SJCRH30 (cell line): Measurements from ENCODE around the gene FAIM2. TPM values are rescaled to one million over a fixed set of nuclear protein-coding genes. Genes with fewer than 3 reads are reported as not detected.
A peak's percentile ranks its signal among the peaks of the same experiment; 100 is the strongest.

Experiments
- DNase-seq, 2 experiments: peaks; one replicate each; pipeline ENCODE4 v3.0.0-alpha.2; 2015 to 2020
- H3K27ac ChIP-seq: fragments of 250-450 bp; sonication (Bioruptor Pico); 2 replicates; pipeline ENCODE4 v1.5.1; 2020; ENCODE audit warnings: mild to moderate bottlenecking, moderate library complexity
- H3K27me3 ChIP-seq: fragments of 250-450 bp; sonication (Bioruptor Pico); 2 replicates; pipeline ENCODE4 v1.5.1; 2020; ENCODE audit warnings: mild to moderate bottlenecking, moderate library complexity
- H3K36me3 ChIP-seq: fragments of 250-450 bp; sonication (Bioruptor Pico); 2 replicates; pipeline ENCODE4 v1.5.1; 2020; ENCODE audit warnings: mild to moderate bottlenecking, moderate library complexity
- H3K4me1 ChIP-seq: fragments of 250-450 bp; sonication (Bioruptor Pico); 2 replicates; pipeline ENCODE4 v1.5.1; 2020; ENCODE audit warnings: mild to moderate bottlenecking, moderate library complexity
- H3K4me3 ChIP-seq: fragments of 250-450 bp; sonication (Bioruptor Pico); 2 replicates; pipeline ENCODE4 v1.5.1; 2020; ENCODE audit warnings: mild to moderate bottlenecking, moderate library complexity
- H3K9me3 ChIP-seq: fragments of 250-450 bp; sonication (Bioruptor Pico); replicated peaks from 2 replicates; pipeline ENCODE4 v1.5.1; 2020; ENCODE audit warnings: mild to moderate bottlenecking, moderate library complexity
- total RNA-seq: library from RNA; depleted of rRNA; stranded (reverse); fragments of >200 nt; shearing (Covaris generic); gene quantifications from 2 replicates; pipeline ENCODE4 v1.2.3, GENCODE V29; 2014

FAIM2 gene
- total RNA-seq, 1 experiment from 2014 or later = 0.67 TPM

DNA sequence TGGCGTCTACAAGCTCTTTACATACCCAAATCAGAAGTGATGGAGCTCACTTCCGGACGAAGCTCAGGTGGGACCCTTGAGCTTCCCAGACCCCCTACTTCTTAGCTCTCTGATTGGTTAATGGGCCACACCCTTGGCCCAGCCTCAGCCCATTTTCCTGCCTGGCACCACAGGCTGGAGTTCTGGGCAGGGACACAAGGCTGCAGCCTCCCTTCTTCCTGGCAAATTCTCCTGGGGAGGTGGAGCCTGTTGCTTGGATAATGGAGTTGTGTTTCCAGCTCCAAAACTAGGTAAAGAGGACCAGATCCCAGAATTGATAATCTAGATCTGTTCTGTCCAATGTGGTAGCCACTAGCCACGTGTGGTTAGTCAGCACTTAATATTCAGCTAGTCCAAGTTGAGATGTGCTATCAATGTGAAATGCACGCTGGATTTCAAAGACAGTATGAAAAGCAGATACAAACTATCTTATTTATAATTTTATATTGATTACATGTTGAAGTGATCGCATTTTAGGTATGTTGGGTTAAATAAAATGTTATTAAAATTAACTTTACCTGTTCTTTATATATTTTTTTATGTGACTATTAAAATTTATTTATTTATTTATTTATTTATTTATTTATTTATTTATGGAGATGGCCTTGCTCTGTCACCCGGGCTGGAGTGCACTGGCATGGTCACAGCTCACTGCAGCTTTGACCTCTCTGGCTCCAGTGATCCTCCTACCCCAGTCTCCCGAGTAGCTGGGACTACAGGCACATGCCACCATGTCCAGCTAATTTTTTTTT is 12.6 kb upstream of the FAIM2 start:
- no peaks in the 10 kb centered on the region for H3K9me3 ChIP-seq
- no peak overlapping the region for H3K27ac ChIP-seq
- peaks cover 14% of the 10 kb centered on the region; the same call in 1 of the 2 replicates for H3K27me3 ChIP-seq
- H3K36me3 ChIP-seq = no peaks in the 10 kb centered on the region
- H3K4me3 ChIP-seq = no peak overlapping the region
- no peak for DNase-seq
- peaks cover 17% of the 10 kb centered on the region for H3K4me1 ChIP-seq

DNA sequence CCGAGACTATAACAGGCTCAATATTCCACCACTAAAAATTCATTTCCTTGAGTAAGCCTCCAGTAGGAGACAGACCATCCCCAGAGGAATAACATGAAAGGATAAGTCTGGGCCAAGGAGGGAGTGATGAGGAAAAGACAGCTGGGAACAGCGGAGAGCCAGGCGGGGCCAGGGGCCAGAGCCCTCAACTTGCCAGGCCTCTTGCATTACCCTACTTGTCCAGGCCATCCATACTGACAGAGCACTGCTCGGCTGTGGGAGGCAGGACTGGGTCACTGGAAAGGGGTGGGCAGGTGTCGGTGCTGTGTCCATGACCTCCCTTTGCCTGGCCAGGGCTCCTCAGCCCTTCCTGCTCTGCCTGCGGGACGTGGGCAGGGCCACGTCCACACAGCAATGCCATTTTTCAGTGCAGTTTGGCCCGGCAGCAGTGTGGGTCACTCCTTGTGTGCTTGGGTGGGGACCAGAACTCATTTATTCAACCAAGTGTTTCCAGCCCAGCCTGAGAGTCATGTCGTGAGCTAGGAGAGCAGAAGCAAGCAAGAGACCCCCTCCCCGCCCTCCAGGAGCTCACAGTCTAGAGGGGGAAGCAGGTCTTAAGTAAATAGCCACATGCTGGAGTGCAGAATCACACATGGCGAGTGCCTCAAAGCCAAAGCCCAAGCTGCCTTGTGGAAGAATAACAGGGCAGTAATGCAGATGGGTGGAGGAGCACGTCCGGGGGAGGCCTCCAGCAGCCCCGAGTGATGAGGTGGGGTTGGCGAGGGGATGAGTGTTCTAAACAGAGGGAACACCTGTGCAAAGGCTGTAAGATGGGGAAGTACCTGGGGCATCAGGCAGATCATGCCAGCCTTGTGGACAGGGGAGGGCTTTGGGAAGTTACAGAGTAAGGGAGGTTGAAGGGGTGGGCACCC is 8.9 kb upstream of the FAIM2 start:
- Histone ChIP-seq H3K27ac (no peak overlapping the region), H3K4me1 (peaks cover 28% of the 10 kb centered on the region), H3K9me3 (no peaks in the 10 kb centered on the region), H3K4me3 (no peak overlapping the region), H3K36me3 (no peaks in the 10 kb centered on the region), H3K27me3 (no peaks in the 10 kb centered on the region)
- peak in 1 of 2 experiments; percentile 36 for DNase-seq

DNA sequence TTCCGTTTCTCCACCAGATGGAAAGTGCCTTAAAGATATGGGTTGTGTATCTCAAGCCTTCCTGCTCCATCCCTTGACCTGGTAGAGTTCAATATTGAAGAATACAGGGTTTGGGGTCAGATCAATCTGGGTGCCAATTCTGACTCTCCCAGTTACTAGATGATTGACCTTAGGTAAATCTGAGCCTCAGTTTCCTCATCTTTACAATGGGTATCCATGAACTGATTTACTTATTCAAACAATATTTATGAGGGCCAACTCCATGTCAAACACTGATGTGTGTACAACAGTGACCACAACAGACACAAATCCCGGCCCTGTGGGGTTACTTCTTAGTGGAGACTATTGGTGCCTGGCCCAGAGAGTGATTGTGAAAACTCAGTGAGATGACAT is 7.5 kb upstream of the FAIM2 start:
- Histone ChIP-seq H3K9me3 (no peaks in the 10 kb centered on the region), H3K4me3 (no peak overlapping the region), H3K36me3 (no peaks in the 10 kb centered on the region), H3K4me1 (peaks cover 22% of the 10 kb centered on the region), H3K27me3 (no peaks in the 10 kb centered on the region), H3K27ac (no peak overlapping the region)
- DNase-seq = no peak

DNA sequence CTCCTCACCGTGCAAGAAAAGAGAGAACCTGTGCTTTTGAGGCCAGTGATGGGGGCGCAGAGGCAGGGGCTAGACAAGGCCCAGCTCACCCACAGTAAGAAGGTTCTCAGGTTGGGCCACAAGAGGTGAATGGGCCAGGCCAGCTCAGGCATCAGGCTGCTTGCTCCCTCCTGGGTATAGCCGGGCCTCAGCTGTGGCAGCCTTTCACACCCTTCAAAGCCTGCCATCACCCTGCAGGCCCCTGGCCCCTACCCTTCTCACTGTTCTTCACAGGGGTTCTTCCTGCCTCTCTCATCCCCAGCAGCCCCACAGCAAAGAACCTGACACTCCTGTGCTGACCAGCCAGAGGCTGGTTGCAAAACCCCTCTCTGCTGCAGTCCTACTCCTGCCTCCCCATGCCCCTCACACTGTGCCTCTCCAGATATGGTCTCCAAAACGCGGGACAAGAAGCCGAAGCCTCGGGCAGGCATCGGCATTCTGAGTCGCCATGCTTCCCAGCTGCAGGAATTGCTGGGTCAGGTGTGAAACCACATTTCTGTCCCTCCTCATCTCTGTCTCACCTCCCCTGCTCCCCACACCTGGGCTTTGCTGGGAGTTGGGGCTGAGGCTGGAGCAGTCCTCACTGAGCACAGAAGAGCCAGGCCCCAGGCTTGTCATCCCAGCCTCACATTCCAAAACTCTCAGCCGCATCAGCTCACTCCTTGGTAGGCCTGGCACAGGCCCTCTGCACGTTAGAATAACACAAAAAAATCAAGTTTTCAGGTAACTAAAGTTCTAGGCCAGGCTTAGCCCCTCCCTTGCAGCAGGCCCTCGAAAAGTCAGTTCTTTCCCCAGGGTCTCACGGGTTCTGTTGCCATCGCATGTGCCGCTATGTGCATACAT is 6.9 kb upstream of the FAIM2 start:
- Histone ChIP-seq H3K9me3 (no peaks in the 10 kb centered on the region), H3K4me3 (no peak overlapping the region), H3K36me3 (no peaks in the 10 kb centered on the region), H3K27ac (no peak overlapping the region), H3K4me1 (peaks cover 22% of the 10 kb centered on the region), H3K27me3 (no peaks in the 10 kb centered on the region)
- no peak for DNase-seq

DNA sequence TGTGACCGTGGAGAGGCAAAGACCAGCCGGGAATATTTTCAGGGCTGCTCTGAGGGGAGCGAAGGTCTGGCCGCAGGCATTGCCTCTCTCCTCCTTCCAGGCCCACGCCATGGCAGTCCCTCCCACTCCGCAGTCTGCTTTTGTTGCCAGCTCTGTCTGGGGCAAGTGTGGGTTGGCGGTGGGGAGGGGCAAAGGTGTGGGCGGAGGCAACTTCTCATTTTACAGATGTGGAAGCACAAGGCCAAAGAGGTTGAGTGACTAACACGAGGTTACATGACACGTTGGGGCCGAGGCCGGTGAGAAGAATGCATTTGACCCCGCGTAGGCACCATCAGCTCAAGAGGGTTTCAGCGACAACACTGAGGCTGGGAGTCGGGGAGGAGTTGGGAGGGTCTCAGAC is 6.1 kb upstream of the FAIM2 start:
- H3K36me3 ChIP-seq = no peaks in the 10 kb centered on the region
- peaks cover 22% of the 10 kb centered on the region for H3K4me1 ChIP-seq
- H3K27ac ChIP-seq = no peak overlapping the region
- no peaks in the 10 kb centered on the region for H3K9me3 ChIP-seq
- no peak overlapping the region for H3K4me3 ChIP-seq
- peak; percentile 71 to 76 for DNase-seq
- no peaks in the 10 kb centered on the region for H3K27me3 ChIP-seq

DNA sequence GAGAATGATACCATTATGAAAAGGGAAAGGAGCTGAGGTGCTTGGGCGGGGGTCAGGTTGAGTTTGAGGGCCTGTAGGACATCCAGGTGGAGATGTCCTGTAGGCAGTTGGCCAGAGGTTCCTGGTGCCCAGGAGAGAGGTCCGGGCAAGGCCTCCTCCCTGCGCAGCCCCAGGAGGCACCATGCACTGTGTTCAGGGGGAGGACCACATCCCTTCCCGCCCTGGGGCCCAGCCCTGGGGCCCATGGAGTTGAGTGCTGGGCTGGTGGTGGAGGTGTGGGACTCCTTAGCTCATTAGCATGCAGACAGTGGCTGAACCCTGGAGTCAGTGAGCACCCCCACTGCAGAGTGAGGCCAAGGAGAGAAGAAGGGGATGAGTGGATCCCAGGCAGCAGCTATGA is 5.7 kb upstream of the FAIM2 start:
- no peaks in the 10 kb centered on the region for H3K36me3 ChIP-seq
- peaks cover 23% of the 10 kb centered on the region for H3K4me1 ChIP-seq

DNA sequence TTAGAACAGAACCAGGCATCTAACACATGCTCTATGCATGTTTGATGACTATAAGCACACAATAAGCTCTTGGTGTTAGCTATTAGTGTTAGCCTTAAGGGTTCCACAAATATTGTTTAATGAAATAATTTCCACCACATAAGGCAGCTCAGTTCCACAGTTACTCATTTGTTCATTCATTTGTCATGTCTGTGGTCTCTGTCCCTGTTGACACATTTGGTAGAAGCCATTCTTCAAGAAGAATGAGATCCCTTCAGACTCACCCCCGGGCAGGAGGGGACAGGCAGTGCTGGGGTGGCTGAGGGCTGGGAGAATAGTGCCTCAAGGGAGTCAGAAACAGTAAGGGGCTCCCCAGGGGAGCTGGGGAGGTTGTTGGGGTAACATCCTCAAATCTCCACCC is 3.7 kb upstream of the FAIM2 start:
- peaks cover 16% of the 10 kb centered on the region for H3K4me1 ChIP-seq

More for the DNA sequence above, 5.7 kb upstream of the FAIM2 start:
- no peak overlapping the region for H3K4me3 ChIP-seq
- DNase-seq = no peak
- no peak overlapping the region for H3K27ac ChIP-seq
- H3K27me3 ChIP-seq = no peaks in the 10 kb centered on the region
- no peaks in the 10 kb centered on the region for H3K9me3 ChIP-seq

DNA sequence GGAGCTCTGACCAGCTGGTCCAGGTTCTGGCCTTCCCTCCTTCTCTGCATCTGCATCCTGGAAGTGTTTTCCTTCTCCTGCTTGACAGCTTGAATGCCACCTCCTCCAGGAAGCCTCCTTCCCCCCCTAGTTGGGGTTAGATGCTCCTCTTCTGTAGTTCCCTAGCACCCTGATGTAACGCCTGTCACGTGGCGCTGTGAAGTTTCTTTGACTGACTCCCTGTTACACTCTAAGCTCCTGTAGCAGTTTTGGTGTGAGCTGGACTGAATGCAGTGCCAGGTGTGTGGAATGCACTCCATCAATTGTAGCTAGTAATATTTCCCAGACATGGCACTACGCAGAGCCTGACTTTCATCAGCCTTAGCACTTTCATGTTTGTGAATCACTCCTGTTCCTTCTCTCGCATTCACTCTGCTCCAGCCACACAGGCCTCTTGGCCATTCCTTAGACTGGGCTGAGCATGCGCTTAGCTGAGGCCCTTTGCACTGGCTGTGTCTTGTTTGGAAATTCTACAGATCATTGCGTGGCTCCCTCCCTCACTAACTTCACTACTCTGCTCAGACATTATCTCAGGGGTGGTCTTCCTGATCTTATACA is 2.1 kb upstream of the FAIM2 start:
- DNase-seq = no peak
- Histone ChIP-seq H3K27ac (no peak overlapping the region), H3K9me3 (no peaks in the 10 kb centered on the region)

More for the DNA sequence above, 3.7 kb upstream of the FAIM2 start:
- Histone ChIP-seq H3K4me3 (no peak overlapping the region), H3K36me3 (no peaks in the 10 kb centered on the region), H3K27me3 (no peaks in the 10 kb centered on the region), H3K27ac (no peak overlapping the region), H3K9me3 (no peaks in the 10 kb centered on the region)
- DNase-seq = no peak

DNA sequence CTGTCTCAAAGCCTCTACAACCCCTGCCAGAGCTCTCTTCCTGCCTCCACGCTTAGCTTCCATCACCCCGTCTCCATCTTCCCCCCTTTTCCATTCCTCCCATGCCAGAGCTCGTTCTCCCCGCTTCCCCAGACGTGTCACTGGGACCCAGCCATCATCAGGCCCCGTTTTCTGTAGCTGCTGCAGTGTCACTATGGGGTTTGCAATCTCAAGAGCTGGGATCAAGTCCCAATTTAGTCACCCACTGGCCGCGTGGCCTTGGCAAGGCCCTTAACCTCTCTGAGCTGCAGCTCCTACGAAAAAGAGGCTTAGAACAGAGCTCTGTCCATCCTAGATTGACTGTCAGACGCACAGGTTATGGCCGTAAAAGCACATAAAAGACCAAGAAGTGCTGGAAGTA is 901 bp upstream of the FAIM2 start:
- no peak for DNase-seq
- H3K27ac ChIP-seq = no peak overlapping the region

More for the DNA sequence above, 2.1 kb upstream of the FAIM2 start:
- Histone ChIP-seq H3K4me1 (peaks cover 16% of the 10 kb centered on the region), H3K36me3 (no peaks in the 10 kb centered on the region), H3K27me3 (no peaks in the 10 kb centered on the region), H3K4me3 (no peak overlapping the region)

DNA sequence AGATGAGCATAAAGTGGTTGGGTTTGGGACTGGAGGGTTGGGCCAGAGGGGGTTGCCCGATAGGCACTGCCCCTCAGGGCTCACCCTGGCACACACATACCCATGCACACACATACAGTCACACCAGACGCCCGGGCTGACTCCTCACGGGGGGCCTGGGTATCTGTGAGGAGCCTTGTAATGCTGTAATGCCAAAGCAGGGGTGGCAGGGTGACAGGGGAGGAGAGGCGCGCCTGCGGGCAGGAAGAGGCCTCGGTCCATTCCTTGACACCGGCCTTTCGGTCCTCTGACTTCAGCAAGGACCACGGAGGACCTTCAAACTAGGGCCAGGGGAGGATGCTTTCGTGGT is 375 bp downstream of the FAIM2 start:
- Histone ChIP-seq H3K27me3 (no peaks in the 10 kb centered on the region), H3K4me3 (peak overlapping the region; percentile 41), H3K36me3 (no peaks in the 10 kb centered on the region), H3K27ac (no peak overlapping the region), H3K4me1 (peaks cover 5% of the 10 kb centered on the region), H3K9me3 (no peaks in the 10 kb centered on the region)
- DNase-seq = no peak

More for the DNA sequence above, 901 bp upstream of the FAIM2 start:
- Histone ChIP-seq H3K4me1 (peaks cover 8% of the 10 kb centered on the region), H3K27me3 (no peaks in the 10 kb centered on the region), H3K4me3 (peak overlapping the region; percentile 41), H3K36me3 (no peaks in the 10 kb centered on the region), H3K9me3 (no peaks in the 10 kb centered on the region)

DNA sequence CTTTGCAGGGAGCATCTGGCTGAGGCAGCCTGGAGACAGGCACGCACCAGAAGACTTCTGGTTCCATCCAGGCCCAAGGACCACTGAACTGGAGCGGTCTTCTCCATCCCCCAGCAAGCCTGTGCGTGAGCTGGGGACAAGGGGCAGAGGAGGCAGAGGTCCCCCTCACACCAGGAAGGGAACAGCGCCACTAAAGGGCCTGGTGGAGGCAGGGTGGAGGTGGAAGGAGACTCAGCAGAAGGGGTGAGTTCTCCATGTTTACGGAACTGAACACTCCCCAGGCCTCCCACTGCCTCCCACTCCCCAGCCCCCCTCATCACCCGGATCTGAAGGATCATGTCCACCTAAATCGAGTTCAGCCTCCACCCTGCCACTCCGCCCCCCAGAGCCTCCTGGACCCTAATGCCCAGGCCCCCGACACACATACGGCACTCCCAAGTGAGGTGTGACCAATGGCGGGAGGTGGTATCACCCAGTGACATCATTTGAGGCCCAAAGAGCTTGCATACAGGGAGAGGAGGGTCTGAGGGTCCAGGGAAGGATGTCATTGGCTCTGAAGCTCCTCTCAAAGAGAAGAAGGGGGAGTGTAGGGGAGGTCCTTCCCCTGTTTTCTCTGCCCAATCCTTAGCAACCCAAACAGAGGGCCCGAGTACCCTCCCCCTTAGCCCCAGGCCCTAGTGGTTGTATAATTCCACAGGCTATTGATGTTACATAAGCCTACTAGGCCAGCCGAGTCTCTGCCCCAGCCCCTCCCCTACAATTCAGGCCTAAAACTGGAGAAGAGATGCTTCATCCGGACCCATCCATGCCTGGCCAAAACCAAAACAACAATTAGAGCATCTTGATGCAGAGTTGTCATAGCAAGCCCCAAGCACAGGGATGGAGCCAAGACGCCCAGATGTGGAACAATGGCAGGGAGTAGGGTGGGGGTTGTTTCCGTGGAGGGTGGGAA is 1.0 kb downstream of the FAIM2 start:
- Histone ChIP-seq H3K27me3 (no peaks in the 10 kb centered on the region), H3K27ac (no peak overlapping the region), H3K9me3 (no peaks in the 10 kb centered on the region), H3K4me3 (no peak overlapping the region), H3K36me3 (no peaks in the 10 kb centered on the region), H3K4me1 (peaks cover 5% of the 10 kb centered on the region)
- peak in 1 of 2 experiments; percentile 43 for DNase-seq

DNA sequence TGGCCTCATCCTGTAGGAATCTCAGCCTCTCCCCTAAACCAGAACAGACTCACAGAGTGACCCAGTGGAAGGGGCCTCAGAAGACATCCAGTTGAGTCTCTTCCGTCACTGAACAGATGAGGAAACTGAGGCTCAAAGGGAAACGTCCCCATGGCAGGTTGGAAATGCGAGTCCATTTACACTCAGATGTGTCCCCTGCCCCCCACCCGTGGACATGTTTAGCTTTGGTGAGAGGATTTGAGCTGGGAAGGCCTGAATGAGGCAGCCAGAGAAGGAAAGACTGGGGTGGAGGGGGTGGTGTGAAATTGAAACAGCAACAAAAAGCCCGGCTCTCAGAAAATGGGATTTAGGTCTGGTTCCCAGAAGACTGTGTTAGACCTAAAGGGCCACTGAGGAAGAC is 1.7 kb downstream of the FAIM2 start:
- Histone ChIP-seq H3K4me3 (no peak overlapping the region), H3K27ac (no peak overlapping the region)
- DNase-seq = no peak

DNA sequence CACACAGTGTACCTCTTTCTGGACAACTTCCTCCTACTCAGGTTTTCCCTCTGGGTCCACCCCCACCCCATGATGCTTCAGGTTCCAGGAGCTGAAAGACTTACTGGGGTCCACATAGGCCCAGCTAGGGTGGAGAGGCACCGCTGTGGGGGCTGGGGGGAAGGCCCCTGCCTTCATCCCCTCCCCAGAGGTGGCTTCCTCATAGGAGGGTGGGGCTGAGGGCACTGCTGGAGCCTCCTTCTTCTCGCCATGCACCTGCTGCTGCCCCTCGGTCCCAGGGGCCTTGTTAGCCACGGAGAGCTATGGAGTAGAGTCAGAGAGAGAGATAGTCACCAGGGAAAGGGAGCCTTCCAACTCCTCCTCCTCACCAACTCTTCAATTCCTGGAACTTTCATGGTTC is 2.7 kb downstream of the FAIM2 start:
- no peaks in the 10 kb centered on the region for H3K9me3 ChIP-seq
- no peak for DNase-seq
- H3K36me3 ChIP-seq = no peaks in the 10 kb centered on the region
- no peak overlapping the region for H3K4me3 ChIP-seq
- no peaks in the 10 kb centered on the region for H3K27me3 ChIP-seq
- peaks cover 5% of the 10 kb centered on the region for H3K4me1 ChIP-seq
- no peak overlapping the region for H3K27ac ChIP-seq

More for the DNA sequence above, 1.7 kb downstream of the FAIM2 start:
- no peaks in the 10 kb centered on the region for H3K9me3 ChIP-seq
- no peaks in the 10 kb centered on the region for H3K36me3 ChIP-seq
- peaks cover 5% of the 10 kb centered on the region for H3K4me1 ChIP-seq
- no peaks in the 10 kb centered on the region for H3K27me3 ChIP-seq
